ENCODE measurements around the gene CDKN2A. TPM values are rescaled to one million over a fixed set of nuclear protein-coding genes. Genes with fewer than 3 reads are reported as not detected.

Gene CDKN2A
- 810 TPM for polyA plus RNA-seq (2012; ENCODE audit: insufficient read length, low read depth)

DNA sequence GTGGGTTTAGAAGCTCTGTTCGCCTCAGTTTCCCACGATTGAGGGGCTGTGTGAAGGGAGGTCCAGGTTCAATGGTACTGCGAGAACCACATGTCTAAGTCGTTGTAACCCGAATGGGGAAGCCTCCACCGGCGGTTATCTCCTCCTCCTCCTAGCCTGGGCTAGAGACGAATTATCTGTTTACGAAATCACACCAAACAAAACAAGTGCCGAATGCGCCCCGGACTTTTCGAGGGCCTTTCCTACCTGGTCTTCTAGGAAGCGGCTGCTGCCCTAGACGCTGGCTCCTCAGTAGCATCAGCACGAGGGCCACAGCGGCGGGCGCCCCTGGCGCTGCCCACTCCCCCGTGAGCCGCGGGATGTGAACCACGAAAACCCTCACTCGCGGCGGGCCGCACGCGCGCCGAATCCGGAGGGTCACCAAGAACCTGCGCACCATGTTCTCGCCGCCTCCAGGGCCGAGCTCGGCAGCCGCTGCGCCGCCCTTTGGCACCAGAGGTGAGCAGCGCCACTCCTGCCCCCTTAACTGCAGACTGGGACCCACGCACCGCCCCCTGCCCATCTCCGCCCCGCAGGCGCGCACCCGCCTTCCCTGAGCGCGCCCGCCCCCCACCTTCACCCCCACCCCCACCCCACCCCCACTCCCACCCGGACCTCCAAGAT, at the start of gene CDKN2A:
Gene CDKN2A (minus strand): TSS at position 500 of the 663 bp plus-strand sequence.
- TF ChIP-seq POLR2AphosphoS5 (IDR thresholded peaks at IDR 0.05; ENCODE audit: low read depth, low read length), result 0 out of 2 replicates have a peak, but pooled peaks have one; percentile 49
- no peak for TF ChIP-seq FOXP2 (optimal IDR thresholded peaks at IDR 0.05; ENCODE audit: borderline replicate concordance, extremely low read depth, extremely low read length, insufficient read depth)

DNA sequence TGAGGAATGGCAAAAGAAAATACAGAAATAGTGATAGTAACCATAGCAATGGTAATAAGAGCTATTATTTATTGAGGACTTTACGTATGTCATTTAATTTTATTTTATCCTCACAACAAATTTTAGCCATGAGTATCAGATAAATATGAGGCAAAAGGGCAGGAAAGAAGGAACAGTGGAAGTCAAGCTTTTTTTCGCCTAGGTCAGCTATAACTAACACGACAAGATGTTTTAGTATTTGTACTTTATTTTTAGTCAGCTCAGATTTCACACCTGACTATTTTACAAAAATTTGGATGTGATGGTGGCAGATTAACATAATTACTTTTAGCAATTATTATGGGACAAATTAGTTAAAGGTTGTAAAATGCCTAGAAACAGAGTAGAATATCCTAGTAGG, 49.7 kb upstream of the CDKN2A start:
- TF ChIP-seq TAF1 (IDR thresholded peaks at IDR 0.05; ENCODE audit: borderline replicate concordance, insufficient read depth, low read length) (no peak), SIN3A (IDR thresholded peaks at IDR 0.05; ENCODE audit: borderline replicate concordance, insufficient read depth, low read length) (no peak), POLR2AphosphoS5 (IDR thresholded peaks at IDR 0.05; ENCODE audit: low read depth, low read length) (no peak), FOXP2 (optimal IDR thresholded peaks at IDR 0.05; ENCODE audit: borderline replicate concordance, extremely low read depth, extremely low read length, insufficient read depth) (no peak)
- TF ChIP-seq, protein P1, sequence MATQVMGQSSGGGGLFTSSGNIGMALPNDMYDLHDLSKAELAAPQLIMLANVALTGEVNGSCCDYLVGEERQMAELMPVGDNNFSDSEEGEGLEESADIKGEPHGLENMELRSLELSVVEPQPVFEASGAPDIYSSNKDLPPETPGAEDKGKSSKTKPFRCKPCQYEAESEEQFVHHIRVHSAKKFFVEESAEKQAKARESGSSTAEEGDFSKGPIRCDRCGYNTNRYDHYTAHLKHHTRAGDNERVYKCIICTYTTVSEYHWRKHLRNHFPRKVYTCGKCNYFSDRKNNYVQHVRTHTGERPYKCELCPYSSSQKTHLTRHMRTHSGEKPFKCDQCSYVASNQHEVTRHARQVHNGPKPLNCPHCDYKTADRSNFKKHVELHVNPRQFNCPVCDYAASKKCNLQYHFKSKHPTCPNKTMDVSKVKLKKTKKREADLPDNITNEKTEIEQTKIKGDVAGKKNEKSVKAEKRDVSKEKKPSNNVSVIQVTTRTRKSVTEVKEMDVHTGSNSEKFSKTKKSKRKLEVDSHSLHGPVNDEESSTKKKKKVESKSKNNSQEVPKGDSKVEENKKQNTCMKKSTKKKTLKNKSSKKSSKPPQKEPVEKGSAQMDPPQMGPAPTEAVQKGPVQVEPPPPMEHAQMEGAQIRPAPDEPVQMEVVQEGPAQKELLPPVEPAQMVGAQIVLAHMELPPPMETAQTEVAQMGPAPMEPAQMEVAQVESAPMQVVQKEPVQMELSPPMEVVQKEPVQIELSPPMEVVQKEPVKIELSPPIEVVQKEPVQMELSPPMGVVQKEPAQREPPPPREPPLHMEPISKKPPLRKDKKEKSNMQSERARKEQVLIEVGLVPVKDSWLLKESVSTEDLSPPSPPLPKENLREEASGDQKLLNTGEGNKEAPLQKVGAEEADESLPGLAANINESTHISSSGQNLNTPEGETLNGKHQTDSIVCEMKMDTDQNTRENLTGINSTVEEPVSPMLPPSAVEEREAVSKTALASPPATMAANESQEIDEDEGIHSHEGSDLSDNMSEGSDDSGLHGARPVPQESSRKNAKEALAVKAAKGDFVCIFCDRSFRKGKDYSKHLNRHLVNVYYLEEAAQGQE (IDR thresholded peaks at IDR 0.05; ENCODE audit: insufficient read depth in 1 of 2, low read depth in 2 of 2, low read length in 2 of 2), result no peak

DNA sequence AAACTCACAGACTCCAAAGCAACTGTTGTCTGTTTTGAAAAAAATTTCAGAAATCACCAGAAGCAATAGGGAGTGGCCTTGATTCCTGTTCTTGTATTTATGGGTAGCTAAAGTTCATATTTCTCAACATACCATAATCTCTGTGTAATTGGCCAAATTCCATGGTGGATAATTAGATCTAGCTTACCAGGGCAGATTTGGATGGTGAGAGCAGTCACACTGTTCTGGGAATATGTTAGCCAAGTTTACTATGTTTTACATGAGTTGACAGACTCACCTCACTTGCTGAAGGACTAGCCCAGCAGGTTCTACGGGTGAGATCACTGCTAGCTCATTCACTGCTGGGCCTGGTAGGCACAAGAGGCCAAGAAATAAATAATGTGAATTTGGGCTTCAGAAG, 47.6 kb upstream of the CDKN2A start:
- TF ChIP-seq POLR2AphosphoS5 (IDR thresholded peaks at IDR 0.05; ENCODE audit: low read depth, low read length) (no peak), SIN3A (IDR thresholded peaks at IDR 0.05; ENCODE audit: borderline replicate concordance, insufficient read depth, low read length) (no peak), TAF1 (IDR thresholded peaks at IDR 0.05; ENCODE audit: borderline replicate concordance, insufficient read depth, low read length) (no peak), FOXP2 (optimal IDR thresholded peaks at IDR 0.05; ENCODE audit: borderline replicate concordance, extremely low read depth, extremely low read length, insufficient read depth) (no peak)
- TF ChIP-seq, protein P1 (IDR thresholded peaks at IDR 0.05; ENCODE audit: insufficient read depth in 1 of 2, low read depth in 2 of 2, low read length in 2 of 2), result no peak

DNA sequence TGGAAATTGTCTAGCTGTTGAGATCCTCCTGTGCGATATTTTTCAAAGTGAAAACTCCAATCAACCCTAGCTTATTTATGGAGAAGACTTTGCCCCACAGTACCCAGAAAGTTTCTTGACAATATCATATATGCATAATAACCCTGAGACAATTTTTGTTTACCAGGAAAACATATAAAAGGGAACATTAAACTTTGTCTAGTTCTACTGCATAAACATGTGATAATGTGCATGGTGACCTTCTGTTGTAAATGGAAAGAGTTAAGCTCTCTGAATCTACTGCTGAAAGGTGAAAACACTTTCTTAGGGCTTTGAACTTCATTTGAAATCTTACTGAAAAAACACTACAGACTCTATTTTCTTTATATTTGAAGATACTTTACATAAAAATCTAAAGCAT, 47.2 kb upstream of the CDKN2A start:
- no peak for TF ChIP-seq SIN3A (IDR thresholded peaks at IDR 0.05; ENCODE audit: borderline replicate concordance, insufficient read depth, low read length)
- TF ChIP-seq, protein P1 (IDR thresholded peaks at IDR 0.05; ENCODE audit: insufficient read depth in 1 of 2, low read depth in 2 of 2, low read length in 2 of 2), result no peak
- TF ChIP-seq FOXP2 (optimal IDR thresholded peaks at IDR 0.05; ENCODE audit: borderline replicate concordance, extremely low read depth, extremely low read length, insufficient read depth), result no peak
- no peak for TF ChIP-seq POLR2AphosphoS5 (IDR thresholded peaks at IDR 0.05; ENCODE audit: low read depth, low read length)
- no peak for TF ChIP-seq TAF1 (IDR thresholded peaks at IDR 0.05; ENCODE audit: borderline replicate concordance, insufficient read depth, low read length)

DNA sequence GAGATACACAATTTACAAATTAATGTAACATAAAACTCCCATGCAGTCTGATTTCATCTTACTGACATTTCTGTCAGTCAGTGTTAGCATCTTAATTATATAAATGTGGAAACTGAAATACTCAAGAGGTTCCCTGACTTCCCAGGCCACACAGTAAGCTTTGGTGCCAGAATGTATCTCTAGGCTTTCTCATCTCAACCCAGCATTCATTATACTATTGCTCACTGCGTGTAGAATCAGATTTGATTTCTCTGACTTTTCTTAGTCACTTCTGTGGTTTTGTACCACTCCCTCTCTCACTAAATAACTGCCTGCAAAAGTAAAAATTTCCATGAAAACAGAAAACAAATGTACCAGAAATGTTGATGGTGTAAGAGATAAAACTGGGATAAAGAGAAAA, 46.6 kb upstream of the CDKN2A start:
- TF ChIP-seq POLR2AphosphoS5 (IDR thresholded peaks at IDR 0.05; ENCODE audit: low read depth, low read length), result no peak
- TF ChIP-seq SIN3A (IDR thresholded peaks at IDR 0.05; ENCODE audit: borderline replicate concordance, insufficient read depth, low read length), result no peak
- no peak for TF ChIP-seq FOXP2 (optimal IDR thresholded peaks at IDR 0.05; ENCODE audit: borderline replicate concordance, extremely low read depth, extremely low read length, insufficient read depth)
- TF ChIP-seq, protein P1 (IDR thresholded peaks at IDR 0.05; ENCODE audit: insufficient read depth in 1 of 2, low read depth in 2 of 2, low read length in 2 of 2), result no peak
- TF ChIP-seq TAF1 (IDR thresholded peaks at IDR 0.05; ENCODE audit: borderline replicate concordance, insufficient read depth, low read length), result no peak

Measured in PFSK-1 (cell line).